NCI-H446 (cell line): ENCODE results near the gene FAM20A.

Source experiments
- DNase-seq, 2 experiments: peaks; one replicate each; lab custom pipeline; 2025; lab: John Stamatoyannopoulos, UW

The FAM20A gene

GRCh38 chr17:68600931-68601564, at the start of gene FAM20A:
FAM20A (minus strand) TSS chr17:68601367; CDS start chr17:68600666, 701 bp downstream.
- no peak for DNase-seq

GRCh38 chr17:68649324-68649723, 48.2 kb upstream of the FAM20A start:
- no peak for DNase-seq

DNA sequence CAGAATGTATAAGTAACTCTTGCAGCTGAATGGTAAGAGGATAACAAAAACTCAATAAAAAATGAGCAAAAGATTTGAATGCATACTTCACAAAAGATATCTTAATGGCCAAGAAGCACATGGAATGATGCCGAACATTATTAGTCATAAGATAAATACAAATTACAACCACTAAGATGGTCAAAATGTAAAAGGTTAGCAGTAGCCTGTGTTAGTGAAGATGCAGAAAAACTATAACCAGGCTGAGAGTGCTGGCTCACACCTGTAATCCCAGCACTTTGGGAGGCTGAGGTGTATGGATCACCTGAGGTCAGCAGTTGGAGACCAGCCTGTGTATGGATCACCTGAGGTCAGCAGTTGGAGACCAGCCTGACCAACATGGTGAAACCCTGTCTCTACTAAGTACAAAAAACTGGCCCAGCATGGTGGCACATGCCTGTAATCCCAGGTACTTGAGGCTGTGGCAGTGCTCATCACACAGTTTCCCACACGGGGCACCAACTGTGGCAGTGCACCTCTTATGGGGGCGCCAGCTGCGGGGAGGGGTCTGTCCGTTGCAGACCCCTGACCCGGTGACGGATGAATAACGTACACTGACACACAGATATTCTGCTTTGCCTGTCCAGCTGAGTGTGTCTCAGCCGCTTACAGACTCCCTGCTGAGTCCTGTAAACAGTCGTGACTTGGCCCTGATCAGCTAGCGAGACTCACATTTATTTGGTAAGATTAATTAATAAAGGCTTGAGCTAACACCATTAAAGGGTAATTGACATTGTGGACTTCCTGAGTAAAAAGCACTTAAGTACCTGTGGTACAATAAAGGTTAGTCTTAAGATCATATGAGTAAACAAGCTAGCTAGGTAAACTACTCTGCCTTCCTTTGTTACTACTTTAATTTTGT, 45.7 kb upstream of the FAM20A start:
- no peak for DNase-seq

DNA sequence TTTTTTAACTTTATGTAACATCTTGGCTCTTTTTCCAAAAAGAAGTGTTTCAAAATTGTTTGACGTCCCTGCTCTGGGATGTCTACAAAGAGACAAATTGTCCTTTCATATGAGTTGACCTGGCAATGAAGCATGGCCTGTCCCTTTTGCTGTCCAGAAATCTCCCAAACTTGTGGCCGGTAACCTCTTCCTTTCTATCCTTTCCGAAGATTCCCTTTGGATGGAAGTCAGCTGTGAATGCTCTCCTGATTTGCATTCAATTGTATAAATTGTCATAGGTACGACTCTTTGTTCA, 40.9 kb upstream of the FAM20A start:
- DNase-seq = no peak

DNA sequence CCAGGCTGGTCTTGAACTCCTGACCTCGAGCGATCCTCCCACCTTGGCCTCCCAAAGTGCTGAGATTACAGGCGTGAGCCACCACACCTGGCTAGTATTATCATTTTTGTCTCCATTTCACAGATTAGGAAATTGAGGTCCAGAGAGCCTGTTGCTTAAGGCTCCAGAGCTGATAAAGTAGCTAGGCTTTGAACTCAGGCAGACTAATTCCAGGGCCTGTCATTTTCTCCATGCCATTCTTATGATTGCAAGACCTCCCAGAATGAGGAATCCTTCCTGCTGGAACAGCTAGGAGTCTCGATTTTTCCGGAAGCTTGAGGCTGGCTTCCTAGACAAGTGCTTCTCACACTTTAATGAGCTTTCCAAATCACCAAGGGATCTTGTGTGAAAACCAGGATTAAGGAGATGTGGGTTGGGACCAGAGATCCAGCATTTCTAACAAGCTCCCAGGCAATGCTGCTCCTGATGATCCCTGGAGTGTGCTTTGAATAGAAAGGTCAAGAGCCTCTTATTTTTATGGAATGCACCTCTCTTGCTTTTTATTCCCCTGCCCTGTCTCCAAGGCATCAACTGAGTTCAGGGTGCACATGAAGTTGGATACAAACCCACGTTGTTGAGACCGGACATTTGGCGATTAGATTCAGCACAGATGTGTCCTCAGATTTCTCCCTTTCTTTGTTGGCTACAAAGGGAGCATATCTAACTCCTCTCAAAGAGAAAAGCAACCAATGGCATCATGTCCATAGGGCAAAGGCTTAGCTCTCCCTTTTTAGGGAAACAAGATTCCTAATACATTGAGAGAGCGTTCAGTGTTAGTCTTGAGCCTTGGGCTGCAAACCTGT, 40.3 kb upstream of the FAM20A start:
- DNase-seq = no peak

DNA sequence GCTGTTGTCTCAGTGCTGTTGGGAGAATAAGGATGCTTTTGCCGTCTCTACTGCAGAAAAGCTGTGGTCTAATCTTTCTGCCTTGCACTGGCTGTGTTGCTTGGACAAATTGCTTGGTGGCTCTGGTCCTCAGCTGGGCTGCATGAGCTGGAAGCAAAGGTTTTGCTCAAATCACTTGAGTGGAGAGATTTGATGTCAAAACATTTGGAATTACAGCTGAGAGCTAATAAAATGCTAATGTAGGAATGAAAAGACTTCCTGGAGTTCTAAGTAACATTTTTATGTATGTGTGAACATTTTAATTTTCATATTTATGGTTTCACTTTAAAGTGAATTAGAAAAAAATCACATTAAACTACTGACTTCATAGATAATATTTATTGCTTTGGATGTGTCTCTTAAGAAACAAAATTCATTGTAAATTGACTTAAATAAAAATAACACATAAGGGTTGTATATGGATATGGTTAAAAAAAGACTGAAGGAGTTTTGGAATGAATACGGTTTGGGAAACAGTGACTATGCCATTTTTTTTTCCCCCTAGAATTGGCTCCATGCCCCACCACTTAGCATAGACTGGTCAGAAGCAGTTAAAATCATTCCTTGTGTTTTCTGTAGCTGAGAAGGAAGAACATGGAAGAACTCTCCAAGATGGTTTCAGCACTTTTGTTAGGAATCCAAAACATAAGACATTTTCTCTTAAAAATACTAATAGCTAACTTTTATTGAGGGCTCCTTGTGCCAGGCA, 39.2 kb upstream of the FAM20A start:
- DNase-seq = no peak

- no peak for DNase-seq
These were observed 33.2 kb upstream of the FAM20A start for GRCh38 chr17:68634345-68634876.

- no peak for DNase-seq
These were observed 27.4 kb upstream of the FAM20A start for GRCh38 chr17:68628576-68628957.

DNA sequence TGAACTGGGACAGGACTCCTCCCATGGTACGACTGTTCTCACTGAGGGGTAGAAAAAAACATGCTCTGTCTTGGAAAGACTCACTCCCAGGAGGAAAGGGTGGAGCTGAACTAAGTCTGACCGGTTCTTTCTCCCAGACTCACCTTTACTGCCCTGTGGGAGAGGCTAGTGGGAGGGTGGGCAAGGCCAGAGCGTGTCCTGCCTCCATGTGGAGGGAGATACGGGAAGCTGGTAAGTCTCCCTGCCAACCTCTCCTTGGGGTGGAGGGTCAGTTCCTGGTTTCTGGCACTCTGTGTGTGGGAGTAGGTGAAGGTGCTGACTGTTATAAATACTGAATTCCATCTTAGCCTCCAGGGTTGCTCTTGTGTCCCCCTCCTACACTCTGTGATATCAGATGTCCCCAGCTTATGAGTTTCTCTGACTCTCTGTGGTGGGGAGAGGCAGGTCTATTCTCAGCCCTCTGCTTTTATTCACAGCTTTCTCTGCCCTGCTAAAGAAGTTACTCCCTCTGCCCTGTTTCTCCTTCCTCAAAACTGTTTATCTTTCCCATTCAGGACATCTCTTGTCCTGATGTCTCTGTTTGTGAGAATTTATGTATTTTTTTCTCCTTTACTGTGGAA, 26.9 kb upstream of the FAM20A start:
- no peak for DNase-seq

DNA sequence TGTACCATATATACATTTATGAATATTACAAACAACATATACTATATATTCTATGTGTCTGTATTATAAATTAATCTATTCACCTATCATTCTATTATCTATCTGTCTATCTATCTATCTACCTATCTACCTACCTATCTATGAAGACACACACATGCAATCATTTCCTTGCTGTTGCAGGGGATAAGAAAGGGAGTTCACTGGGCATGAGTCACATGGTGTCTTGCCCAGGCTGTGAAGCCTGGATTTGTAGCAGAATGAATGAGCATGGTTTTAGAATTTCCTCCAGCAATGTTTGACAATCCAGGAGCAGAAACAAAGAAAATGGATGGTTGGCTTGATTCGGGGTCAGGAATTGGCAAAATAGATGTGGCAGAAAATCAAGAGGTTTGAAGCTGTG, 23.2 kb upstream of the FAM20A start:
- DNase-seq = no peak

DNA sequence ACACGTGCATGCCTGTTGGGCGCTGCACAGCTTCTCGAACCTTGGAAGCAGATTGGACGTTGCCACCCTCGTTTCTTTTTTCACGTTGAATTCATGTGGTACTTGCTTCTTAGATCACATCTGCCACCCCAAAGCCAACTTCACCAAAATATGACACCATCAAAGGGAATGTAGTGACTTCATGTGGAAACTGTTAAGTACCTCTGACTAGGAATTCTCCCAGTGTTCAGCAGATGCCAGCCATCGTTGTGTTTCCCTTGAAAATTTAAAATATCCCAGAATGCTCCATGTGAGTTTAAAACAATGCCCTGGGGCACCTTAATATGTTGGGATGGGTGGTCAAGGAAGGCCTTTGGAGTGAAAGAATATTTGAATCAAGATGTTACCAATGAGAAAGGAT, 22.6 kb upstream of the FAM20A start:
- no peak for DNase-seq

DNA sequence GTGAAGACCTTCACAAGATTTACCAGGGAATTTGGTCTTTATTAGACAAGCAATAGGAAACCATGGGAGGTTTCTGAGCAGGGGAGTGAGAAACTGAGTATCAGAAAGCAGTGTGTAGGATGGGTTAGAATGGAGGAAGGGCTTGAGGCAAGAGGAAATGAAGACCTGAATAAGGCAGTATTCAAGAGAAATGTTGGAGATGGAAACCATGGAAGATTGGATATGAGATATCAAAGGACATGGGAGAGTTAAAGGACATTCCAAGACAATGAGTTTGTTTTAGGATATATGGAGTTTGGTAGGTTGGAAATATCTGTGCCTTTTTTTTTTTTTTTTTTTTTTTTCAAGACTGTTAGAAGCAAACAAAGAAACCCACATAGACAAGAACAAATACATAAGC, 21.3 kb upstream of the FAM20A start:
- DNase-seq = no peak

GRCh38 chr17:68621065-68621464, 19.9 kb upstream of the FAM20A start:
- DNase-seq = no peak

DNA sequence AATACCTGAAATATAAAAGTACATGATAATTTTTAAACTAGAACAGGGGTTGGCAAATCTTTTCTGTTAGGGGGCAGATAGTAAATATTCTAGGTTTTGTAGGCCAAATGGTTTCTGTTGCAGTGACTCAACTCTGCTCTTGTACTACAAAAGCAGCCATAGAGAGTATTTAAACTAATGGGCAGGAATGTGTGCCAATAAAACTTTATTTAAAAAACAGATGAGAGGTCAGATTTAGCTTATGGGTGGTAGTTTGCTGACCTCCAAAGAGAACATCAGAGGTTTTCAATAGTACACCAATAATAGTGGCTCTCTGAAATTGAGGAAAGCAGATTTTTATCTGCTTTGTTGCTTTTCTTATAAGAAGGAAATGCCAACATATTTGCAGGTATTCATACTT, 15.2 kb upstream of the FAM20A start:
- no peak for DNase-seq

DNA sequence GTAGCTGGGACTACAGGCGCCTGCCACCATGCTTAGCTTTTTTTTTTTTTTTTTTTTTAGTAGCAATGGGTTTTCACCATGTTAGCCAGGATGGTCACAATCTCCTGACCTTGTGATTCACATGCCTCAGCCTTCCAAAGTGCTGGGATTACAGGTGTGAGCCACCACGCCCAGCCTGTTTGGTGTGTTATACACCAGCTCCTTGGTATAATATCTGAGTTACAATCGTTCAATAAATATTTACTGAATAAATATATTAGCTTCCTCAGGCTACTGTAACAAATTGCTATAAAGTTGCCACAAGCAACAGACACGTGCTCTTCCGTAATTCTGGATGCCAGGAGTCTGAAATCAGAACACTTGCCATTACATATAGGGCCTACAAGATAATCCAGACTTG, 13.6 kb upstream of the FAM20A start:
- DNase-seq = no peak

GRCh38 chr17:68613739-68614298, 12.7 kb upstream of the FAM20A start:
- peak; percentile 51 to 62 for DNase-seq

GRCh38 chr17:68612923-68613292, 11.7 kb upstream of the FAM20A start:
- DNase-seq = no peak

DNA sequence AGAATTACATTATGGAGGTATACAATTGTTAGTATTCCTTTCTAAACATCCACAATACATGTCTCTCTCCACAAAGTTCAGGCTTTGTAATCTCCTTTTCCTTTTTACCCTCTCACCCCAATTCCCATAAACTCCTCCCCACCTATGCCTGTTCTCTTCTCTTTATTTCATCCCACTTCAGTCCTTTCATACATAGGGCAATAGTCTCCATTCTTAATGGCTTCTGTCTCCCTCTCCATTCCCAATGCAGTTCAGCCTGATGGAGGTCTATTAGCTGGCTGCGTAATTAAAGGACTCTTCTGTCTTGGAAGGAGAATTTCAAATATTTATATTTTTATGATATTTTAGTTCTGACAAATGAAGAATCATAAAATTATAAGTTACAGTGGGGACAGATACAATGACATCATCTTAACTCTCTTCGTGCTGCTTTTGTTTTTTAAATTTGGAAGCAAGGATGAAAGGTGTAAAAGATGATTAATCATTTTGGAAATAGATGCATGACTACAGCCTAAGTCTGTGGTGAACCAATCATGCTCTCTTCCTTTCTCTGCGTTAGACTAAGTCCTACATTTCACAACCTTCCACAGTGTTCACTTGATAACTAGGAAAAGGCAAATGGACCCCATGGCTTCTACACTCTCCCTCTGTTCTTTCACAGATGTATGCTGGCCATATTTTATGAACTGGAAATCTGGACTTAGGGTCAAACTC, 11.2 kb upstream of the FAM20A start:
- DNase-seq = no peak

DNA sequence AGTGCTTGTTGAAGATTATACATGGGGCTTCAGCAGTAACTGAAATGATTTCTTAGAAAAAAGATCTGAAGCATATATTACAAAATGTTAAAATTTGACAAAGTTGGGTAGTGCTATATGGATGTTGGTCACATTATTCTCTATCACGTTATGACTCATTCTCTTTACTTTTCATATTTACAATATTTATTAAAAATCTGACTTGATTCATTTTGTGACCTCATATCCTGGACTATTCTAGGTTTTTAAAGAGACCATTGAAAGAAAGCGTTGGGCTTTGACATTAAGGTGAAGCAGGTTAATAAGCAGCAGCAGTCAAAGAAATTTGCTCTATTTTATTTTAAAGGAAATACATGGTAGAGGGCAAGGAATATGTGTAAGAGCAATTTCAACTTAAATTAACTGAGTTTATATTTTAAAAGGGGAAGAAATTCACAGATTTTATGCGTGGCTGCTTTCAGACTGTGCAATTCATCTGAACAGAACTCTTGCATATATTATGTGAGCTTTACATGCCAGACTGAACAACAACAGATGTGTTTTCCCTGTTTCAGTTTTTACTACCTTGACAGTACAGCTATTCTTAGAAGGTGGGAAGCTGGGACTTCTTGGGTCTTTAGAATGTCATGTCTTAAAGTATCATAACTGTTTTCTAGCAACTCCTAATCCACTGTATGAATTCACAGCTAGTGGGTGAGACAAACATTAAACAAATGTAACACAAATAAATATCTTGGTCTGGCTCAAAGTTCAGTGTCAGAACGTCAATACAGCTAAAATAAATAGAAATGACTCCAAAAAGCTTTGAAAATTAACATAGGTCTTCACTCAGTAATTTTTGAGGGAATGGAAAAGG, 10.4 kb upstream of the FAM20A start:
- no peak for DNase-seq

GRCh38 chr17:68610554-68610953, 9.4 kb upstream of the FAM20A start:
- no peak for DNase-seq
